WERI-Rb-1 (cell line): Measurements from ENCODE around the gene RIMBP2.

ENCODE experiments used
- DNase-seq: peaks from one replicate; pipeline ENCODE4 v3.0.0-alpha.2; 2020
- H3K27ac ChIP-seq: fragments of 250-450 bp; sonication (Bioruptor Pico); 2 replicates; pipeline ENCODE4 v1.5.1; 2020; ENCODE audit warnings: mild to moderate bottlenecking, moderate library complexity
- H3K27me3 ChIP-seq: fragments of 250-450 bp; sonication (Bioruptor Pico); 2 replicates; pipeline ENCODE4 v1.5.1; 2021; ENCODE audit warnings: mild to moderate bottlenecking, low read depth, moderate library complexity; ENCODE audit not compliant: insufficient read depth, severe bottlenecking
- H3K36me3 ChIP-seq: fragments of 250-450 bp; sonication (Bioruptor Pico); 2 replicates; pipeline ENCODE4 v1.5.1; 2020; ENCODE audit warnings: mild to moderate bottlenecking, moderate library complexity
- H3K4me3 ChIP-seq: 2 replicates; pipeline ENCODE4 v1.5.1; 2011; ENCODE audit warnings: low read depth, mild to moderate bottlenecking, control low read depth, low read length
- H3K9me3 ChIP-seq: fragments of 250-450 bp; sonication (Bioruptor Pico); 2 replicates; pipeline ENCODE4 v1.5.1; 2021; ENCODE audit warnings: mild to moderate bottlenecking, moderate library complexity; ENCODE audit not compliant: severe bottlenecking
- TF ChIP-seq, protein P1 (sequence below): IDR thresholded peaks from 2 replicates; pipeline ENCODE4 v1.5.1; 2011; ENCODE audit warnings: low read depth, mild to moderate bottlenecking, control low read depth, inconsistent platforms, low read length

RIMBP2 gene

DNA sequence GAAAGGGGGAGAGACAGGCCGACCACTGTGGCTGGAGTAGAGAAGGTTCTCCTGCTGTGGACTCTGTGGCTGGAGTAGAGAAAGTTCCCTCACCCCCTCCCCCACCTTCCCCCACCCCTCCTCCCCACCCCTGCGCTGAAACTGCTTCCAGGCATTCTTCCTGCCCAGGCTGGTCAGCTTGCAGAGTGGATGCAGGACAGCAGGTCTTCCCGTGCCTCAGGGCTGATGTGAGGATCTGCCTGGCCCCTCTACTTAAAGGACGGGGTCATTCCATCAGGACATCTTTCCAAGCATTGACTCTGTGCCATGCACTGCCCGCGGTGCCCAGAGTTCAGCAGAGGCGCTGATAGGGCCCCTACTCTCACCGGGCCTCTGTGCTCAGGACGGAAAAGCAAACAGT is 13.2 kb upstream of the RIMBP2 start:
- Histone ChIP-seq H3K27ac (no peak overlapping the region), H3K27me3 (no peaks in the 10 kb centered on the region), H3K9me3 (peaks cover 10% of the 10 kb centered on the region), H3K36me3 (no peaks in the 10 kb centered on the region), H3K4me3 (no peak overlapping the region)
- TF ChIP-seq, protein P1, sequence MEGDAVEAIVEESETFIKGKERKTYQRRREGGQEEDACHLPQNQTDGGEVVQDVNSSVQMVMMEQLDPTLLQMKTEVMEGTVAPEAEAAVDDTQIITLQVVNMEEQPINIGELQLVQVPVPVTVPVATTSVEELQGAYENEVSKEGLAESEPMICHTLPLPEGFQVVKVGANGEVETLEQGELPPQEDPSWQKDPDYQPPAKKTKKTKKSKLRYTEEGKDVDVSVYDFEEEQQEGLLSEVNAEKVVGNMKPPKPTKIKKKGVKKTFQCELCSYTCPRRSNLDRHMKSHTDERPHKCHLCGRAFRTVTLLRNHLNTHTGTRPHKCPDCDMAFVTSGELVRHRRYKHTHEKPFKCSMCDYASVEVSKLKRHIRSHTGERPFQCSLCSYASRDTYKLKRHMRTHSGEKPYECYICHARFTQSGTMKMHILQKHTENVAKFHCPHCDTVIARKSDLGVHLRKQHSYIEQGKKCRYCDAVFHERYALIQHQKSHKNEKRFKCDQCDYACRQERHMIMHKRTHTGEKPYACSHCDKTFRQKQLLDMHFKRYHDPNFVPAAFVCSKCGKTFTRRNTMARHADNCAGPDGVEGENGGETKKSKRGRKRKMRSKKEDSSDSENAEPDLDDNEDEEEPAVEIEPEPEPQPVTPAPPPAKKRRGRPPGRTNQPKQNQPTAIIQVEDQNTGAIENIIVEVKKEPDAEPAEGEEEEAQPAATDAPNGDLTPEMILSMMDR, result no peak
- DNase-seq, result no peak

DNA sequence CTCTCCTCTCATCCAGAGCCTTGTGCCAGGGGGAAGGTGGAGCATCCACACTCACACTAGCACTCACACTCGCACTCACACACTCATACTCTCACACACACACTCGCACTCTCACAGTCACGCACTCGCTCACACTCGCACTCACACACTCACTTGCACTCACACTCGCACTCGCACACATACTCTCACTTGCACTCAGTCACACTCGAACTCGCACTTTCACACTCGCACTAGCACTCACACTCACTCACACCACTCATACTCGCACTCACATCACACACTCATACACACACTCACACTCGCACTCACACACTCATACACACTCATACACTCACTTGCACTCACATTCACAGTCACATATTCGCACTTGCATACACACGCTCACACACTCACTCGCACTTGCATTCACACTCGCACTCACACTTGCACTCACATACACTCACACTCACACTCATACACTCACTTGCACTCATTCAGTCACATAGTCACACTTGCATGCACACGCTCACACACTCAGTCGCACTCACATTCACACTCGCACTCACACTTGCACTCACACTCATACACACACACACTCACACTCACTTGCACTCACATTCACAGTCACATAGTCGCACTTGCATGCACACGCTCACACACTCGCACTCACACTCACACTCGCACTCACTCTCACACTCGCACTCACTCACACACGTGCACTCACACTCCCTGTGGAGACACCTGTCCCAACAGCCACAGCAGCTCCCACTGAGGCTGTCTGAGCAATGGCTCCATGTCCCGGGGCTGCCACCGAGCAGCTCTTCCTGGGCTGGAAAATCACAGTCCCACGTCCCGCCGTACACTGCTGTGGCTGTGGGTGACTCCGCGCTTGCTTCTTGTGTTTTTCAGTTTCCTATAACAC is 12.3 kb upstream of the RIMBP2 start:
- Histone ChIP-seq H3K9me3 (peaks cover 12% of the 10 kb centered on the region), H3K4me3 (no peak overlapping the region), H3K27ac (no peak overlapping the region), H3K27me3 (no peaks in the 10 kb centered on the region), H3K36me3 (no peaks in the 10 kb centered on the region)
- TF ChIP-seq, protein P1, result no peak
- DNase-seq, result no peak

DNA sequence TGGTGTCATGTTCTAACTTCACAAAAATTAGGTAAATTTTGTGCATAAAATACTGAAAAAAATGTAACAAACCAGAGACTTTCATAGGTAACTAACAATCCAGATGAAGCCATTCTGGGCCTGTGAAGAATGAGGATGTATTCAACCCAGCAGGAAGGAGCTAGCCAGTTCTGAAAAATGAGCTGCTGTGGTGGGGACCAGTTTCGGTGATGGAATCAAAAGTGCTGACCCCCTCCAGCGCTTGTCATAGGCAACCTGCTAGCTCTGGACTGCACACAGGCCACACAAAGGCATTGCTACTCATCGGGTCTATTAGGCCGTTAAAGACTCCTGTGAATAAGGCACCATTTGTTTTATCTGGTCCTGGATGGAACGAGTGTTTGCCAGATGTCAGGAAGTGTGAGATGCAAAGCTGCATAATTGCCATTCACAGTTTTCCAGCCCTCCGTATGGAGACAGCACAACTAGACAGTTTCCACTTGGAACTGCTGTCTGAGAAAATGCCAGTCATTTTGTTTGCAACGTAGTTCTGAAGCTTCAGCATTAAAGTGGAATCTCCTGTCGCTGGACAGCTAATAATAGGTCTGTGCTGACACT is 3.3 kb upstream of the RIMBP2 start:
- no peak for DNase-seq
- no peaks in the 10 kb centered on the region for H3K36me3 ChIP-seq
- H3K4me3 ChIP-seq, result no peak overlapping the region
- TF ChIP-seq, protein P1, result no peak
- no peak overlapping the region for H3K27ac ChIP-seq
- H3K9me3 ChIP-seq, result peaks cover 14% of the 10 kb centered on the region
- no peaks in the 10 kb centered on the region for H3K27me3 ChIP-seq

- no peak for DNase-seq
- Histone ChIP-seq H3K9me3 (peaks cover 12% of the 10 kb centered on the region), H3K27ac (no peak overlapping the region), H3K36me3 (no peaks in the 10 kb centered on the region), H3K4me3 (no peak overlapping the region), H3K27me3 (no peaks in the 10 kb centered on the region)
- TF ChIP-seq, protein P1, result no peak
Observed at GRCh38 chr12:130717752-130718151, 1.7 kb upstream of the RIMBP2 start.

DNA sequence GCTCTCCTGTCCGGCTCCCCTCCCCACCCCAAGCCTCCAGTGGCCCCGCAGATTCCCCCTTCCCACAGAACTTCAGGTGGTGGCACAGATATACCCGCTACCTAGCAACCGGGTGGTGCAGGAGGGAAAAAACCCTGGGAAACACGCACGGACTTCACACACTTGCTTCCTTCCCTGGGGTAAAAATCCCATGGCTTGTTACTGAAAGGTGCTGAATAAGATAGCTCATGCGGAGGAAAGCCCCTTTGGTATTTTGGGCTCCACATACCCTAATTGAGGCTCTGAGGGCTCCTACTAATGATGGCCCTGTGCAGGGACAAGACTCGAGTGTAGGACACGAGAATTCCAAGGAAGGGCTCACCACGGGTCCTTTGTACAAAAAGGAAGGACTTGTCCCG is 869 bp upstream of the RIMBP2 start:
- Histone ChIP-seq H3K36me3 (no peaks in the 10 kb centered on the region), H3K9me3 (peaks cover 5% of the 10 kb centered on the region), H3K27ac (peak overlapping the region; percentile 80), H3K27me3 (no peaks in the 10 kb centered on the region), H3K4me3 (peak overlapping the region; percentile 95)
- no peak for DNase-seq
- TF ChIP-seq, protein P1, result no peak
